ENCODE data around the gene NFKBIB. TPM values are rescaled to one million over a fixed set of nuclear protein-coding genes. Genes with fewer than 3 reads are reported as not detected.

Gene NFKBIB
- total and polyA plus RNA-seq, 2 of the 8 experiments (the other 6 are each of a cell fraction or from before 2014, with no cell fraction given) = 37.3 to 44.1 TPM

- WGBS, 2 experiments (ENCODE audit: extremely low coverage in 1 of 2, insufficient coverage in 1 of 2, insufficient read length in 1 of 2, insufficient replicate concordance in 2 of 2, low coverage in 1 of 2, low lambda C conversion rate in 2 of 2, missing lambda C conversion rate in 1 of 2) = 91% methylated on average over 10 of the region's 10 CpGs; no CpG with 5 or more reads in 1 of the 2 experiments
- H3K4me1 ChIP-seq (replicated peaks in 1 of 4; ENCODE audit: control insufficient read depth in 3 of 4, insufficient read depth in 4 of 4, low read length in 3 of 4) = no peaks in the 10 kb centered on the region
- H4K8ac ChIP-seq (ENCODE audit: extremely low read depth, insufficient read depth, low read length) = no peak overlapping the region
- no peak overlapping the region for H4K5ac ChIP-seq (ENCODE audit: insufficient read length, low read depth, low read length)
- CTCF ChIA-PET (ENCODE audit: partially characterized antibody) = interaction anchor here (0.6 to 1.6 kb wide), 8 partner anchors 12 to 71 kb away, joined by 3 to 5 read pairs (median 3); partner anchors contain the start of gene HNRNPL
- no peak overlapping the region for H3K14ac ChIP-seq (ENCODE audit: insufficient read length)
- H3K79me1 ChIP-seq (ENCODE audit: low read depth, low read length) = no peaks in the 10 kb centered on the region
- no peak for TF ChIP-seq KDM4A (IDR thresholded peaks at IDR 0.05; ENCODE audit: low read depth, low read length, severe bottlenecking)
- no peak overlapping the region for H3K56ac ChIP-seq (replicated peaks; ENCODE audit: insufficient read length, low read depth, low read length)
- H3K27me3 ChIP-seq (replicated peaks in 1 of 4; ENCODE audit: control insufficient read depth in 3 of 4, extremely low read depth in 1 of 4, insufficient read depth in 3 of 4, low read length in 3 of 4) = no peaks in the 10 kb centered on the region; a peak in 1 of 7 replicates
- H2BK120ac ChIP-seq (replicated peaks; ENCODE audit: low read depth, low read length) = no peak overlapping the region
- H3K79me2 ChIP-seq (ENCODE audit: control insufficient read depth in 1 of 2, insufficient read depth in 2 of 2, low read length in 2 of 2) = no peaks in the 10 kb centered on the region
- H2BK5ac ChIP-seq (ENCODE audit: low read depth, low read length) = no peak overlapping the region
- H3K18ac ChIP-seq (ENCODE audit: extremely low read depth, low read length) = no peak overlapping the region
- H3K4me3 ChIP-seq (ENCODE audit: extremely low read depth in 1 of 4, insufficient read depth in 2 of 4, low read depth in 3 of 4, low read length in 4 of 4) = no peak overlapping the region
- H3K36me3 ChIP-seq (ENCODE audit: control insufficient read depth in 2 of 4, insufficient read depth in 4 of 4, low read length in 3 of 4) = no peaks in the 10 kb centered on the region
- no peaks in the 10 kb centered on the region for H3K9me3 ChIP-seq (ENCODE audit: insufficient read depth in 2 of 2, low read depth in 1 of 2, low read length in 1 of 2)
- H4K20me1 ChIP-seq (replicated peaks in 1 of 2; ENCODE audit: control insufficient read depth in 1 of 2, insufficient read depth in 2 of 2, low read length in 2 of 2) = no peaks in the 10 kb centered on the region
- H2BK12ac ChIP-seq (ENCODE audit: low read depth, low read length) = no peak overlapping the region
- no peak overlapping the region for H3K9ac ChIP-seq (replicated peaks in 1 of 4; ENCODE audit: extremely low read depth in 1 of 4, low read depth in 3 of 4, low read length in 3 of 4)
- H2BK20ac ChIP-seq (ENCODE audit: low read length) = no peak overlapping the region
- no peak overlapping the region for H3K23ac ChIP-seq (ENCODE audit: insufficient read length)
- no peaks in the 10 kb centered on the region for H3K23me2 ChIP-seq (ENCODE audit: low read depth, low read length)
- FAIRE-seq (no peak), DNase-seq (ENCODE audit: low read depth in 1 of 2, low spot score in 2 of 2) (no peak)
- no peak overlapping the region for H2AFZ ChIP-seq (ENCODE audit: low read length)
- H3K27ac ChIP-seq (ENCODE audit: low read depth, low read length) = no peak overlapping the region
- no peak overlapping the region for H4K91ac ChIP-seq (replicated peaks; ENCODE audit: insufficient read length, low read length)
- H3K4ac ChIP-seq (replicated peaks; ENCODE audit: insufficient read length, low read depth, low read length) = no peak overlapping the region
- no peak overlapping the region for H2AK5ac ChIP-seq (ENCODE audit: low read depth, low read length)
- POLR2A ChIA-PET (ENCODE audit: partially characterized antibody) = interaction anchor here (0.9 to 2.2 kb wide), 5 partner anchors 10 to 69 kb away, joined by 3 to 9 read pairs (median 4); partner anchors contain the start of genes MRPS12 and SARS2
- H3K4me2 ChIP-seq (ENCODE audit: insufficient read depth in 1 of 2, low read depth in 2 of 2, low read length in 2 of 2) = no peak overlapping the region
- no peak overlapping the region for H2BK15ac ChIP-seq (ENCODE audit: low read length)
Observed at GRCh38 chr19:38862321-38863059, 37.3 kb upstream of the NFKBIB start.

All from H1 (cell line).